ENCODE results near the gene HAO1. TPM values are rescaled to one million over a fixed set of nuclear protein-coding genes. Genes with fewer than 3 reads are reported as not detected.

HAO1 gene
- total and polyA plus RNA-seq, 9 of the 15 experiments (the other 6 are each of a cell fraction or from before 2014, with no cell fraction given): not detected

DNA sequence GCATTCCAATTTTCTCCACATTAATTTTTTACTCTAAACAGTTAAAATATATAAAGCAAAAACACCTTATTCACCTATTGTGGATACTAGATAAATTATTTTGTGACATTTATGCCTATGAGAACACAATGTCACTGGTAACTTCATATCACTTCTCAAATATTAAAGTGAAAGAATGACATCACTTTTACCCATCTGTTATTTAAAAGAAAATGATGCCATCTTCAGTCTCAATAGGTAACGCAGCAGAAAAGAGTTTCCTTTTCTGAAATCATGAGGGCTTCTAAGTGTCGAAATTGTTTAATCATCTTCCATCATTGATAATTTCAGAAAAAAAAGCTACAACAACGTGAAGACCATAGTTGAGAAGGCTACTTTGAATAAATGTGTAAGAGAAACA, 2.9 kb downstream of the HAO1 start:
- ATAC-seq (no peak), FAIRE-seq (no peak), DNase-seq (ENCODE audit: extremely low read depth in 1 of 4, low spot score in 3 of 4) (no peak)
- Histone ChIP-seq H3K36me3 (ENCODE audit: control insufficient read depth, insufficient read depth, low read length) (no peaks in the 10 kb centered on the region), H4K20me1 (replicated peaks; ENCODE audit: control insufficient read depth, insufficient read depth, low read length) (no peaks in the 10 kb centered on the region), H3K9me1 (ENCODE audit: control insufficient read depth, insufficient read depth, low read length) (no peaks in the 10 kb centered on the region), H3K9me3 (replicated peaks; ENCODE audit: control insufficient read depth, insufficient read depth, low read depth, low read length) (no peaks in the 10 kb centered on the region), H3K27me3 (ENCODE audit: control insufficient read depth in 2 of 2, insufficient read depth in 2 of 2, low read length in 2 of 2) (no peaks in the 10 kb centered on the region), H3K4me2 (ENCODE audit: insufficient read depth, low read length) (no peak overlapping the region), H3K4me1 (replicated peaks in 1 of 2; ENCODE audit: control insufficient read depth in 2 of 2, insufficient read depth in 2 of 2, low read length in 2 of 2) (no peaks in the 10 kb centered on the region), H3K4me3 (no peak overlapping the region), H2AFZ (ENCODE audit: low read depth, low read length) (no peak overlapping the region), H3K79me2 (ENCODE audit: control insufficient read depth, insufficient read depth, low read length) (no peaks in the 10 kb centered on the region), H3K27ac (ENCODE audit: extremely low read depth, low read depth, low read length) (no peak overlapping the region), H3K9ac (ENCODE audit: insufficient read depth in 1 of 2, low read depth in 2 of 2, low read length in 2 of 2) (no peak overlapping the region)
- CTCF ChIA-PET (ENCODE audit: low intra/inter-chr PET ratio): interaction anchor here (1.9 kb wide), 1 partner anchor 785 kb away, joined by 4 read pairs; no protein-coding TSS in a partner anchor
- WGBS (ENCODE audit: insufficient coverage, low coverage, missing lambda C conversion rate): 0% methylated on average over 3 of the region's 3 CpGs
- no TSS peak for BruUV-seq (replicated peaks)
- in situ Hi-C loops (cut with MboI) (loop anchor here (25.0 kb wide), 1 partner anchor 775 kb away; no protein-coding TSS in a partner anchor), intact Hi-C loops (cut with micrococcal nuclease) (loop anchor here (2.0 to 5.0 kb wide), 3 partner anchors 95 to 785 kb away; no protein-coding TSS in a partner anchor)
- POLR2A ChIA-PET: no interaction called here
- TF ChIP-seq HMG20B (CRISPR knock-in tag; IDR thresholded peaks at IDR 0.05) (no peak), MTF1 (CRISPR knock-in tag; IDR thresholded peaks at IDR 0.05; ENCODE audit: borderline replicate concordance) (no peak), ZNF263 (CRISPR knock-in tag; IDR thresholded peaks at IDR 0.05; ENCODE audit: borderline replicate concordance) (no peak), KAT2B (IDR thresholded peaks at IDR 0.05; ENCODE audit: low read depth, low read length) (no peak), GTF2E2 (tag; IDR thresholded peaks at IDR 0.05) (no peak), ZBTB17 (CRISPR knock-in tag; IDR thresholded peaks at IDR 0.05) (no peak), EHMT2 (IDR thresholded peaks at IDR 0.05) (no peak), TRIM24 (IDR thresholded peaks at IDR 0.05) (no peak), JUNB (CRISPR knock-in tag; conservative IDR thresholded peaks at IDR 0.05) (no peak), CHD4 (IDR thresholded peaks at IDR 0.05; ENCODE audit: insufficient read depth, insufficient replicate concordance, low read depth, low read length, poor library complexity, severe bottlenecking) (no peak), SUPT5H (IDR thresholded peaks at IDR 0.05) (no peak)
- TF ChIP-seq, protein P1, sequence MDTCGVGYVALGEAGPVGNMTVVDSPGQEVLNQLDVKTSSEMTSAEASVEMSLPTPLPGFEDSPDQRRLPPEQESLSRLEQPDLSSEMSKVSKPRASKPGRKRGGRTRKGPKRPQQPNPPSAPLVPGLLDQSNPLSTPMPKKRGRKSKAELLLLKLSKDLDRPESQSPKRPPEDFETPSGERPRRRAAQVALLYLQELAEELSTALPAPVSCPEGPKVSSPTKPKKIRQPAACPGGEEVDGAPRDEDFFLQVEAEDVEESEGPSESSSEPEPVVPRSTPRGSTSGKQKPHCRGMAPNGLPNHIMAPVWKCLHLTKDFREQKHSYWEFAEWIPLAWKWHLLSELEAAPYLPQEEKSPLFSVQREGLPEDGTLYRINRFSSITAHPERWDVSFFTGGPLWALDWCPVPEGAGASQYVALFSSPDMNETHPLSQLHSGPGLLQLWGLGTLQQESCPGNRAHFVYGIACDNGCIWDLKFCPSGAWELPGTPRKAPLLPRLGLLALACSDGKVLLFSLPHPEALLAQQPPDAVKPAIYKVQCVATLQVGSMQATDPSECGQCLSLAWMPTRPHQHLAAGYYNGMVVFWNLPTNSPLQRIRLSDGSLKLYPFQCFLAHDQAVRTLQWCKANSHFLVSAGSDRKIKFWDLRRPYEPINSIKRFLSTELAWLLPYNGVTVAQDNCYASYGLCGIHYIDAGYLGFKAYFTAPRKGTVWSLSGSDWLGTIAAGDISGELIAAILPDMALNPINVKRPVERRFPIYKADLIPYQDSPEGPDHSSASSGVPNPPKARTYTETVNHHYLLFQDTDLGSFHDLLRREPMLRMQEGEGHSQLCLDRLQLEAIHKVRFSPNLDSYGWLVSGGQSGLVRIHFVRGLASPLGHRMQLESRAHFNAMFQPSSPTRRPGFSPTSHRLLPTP (IDR thresholded peaks at IDR 0.05; ENCODE audit: borderline replicate concordance, extremely low read depth, insufficient read length): no peak
- TF ChIP-seq, protein P2, sequence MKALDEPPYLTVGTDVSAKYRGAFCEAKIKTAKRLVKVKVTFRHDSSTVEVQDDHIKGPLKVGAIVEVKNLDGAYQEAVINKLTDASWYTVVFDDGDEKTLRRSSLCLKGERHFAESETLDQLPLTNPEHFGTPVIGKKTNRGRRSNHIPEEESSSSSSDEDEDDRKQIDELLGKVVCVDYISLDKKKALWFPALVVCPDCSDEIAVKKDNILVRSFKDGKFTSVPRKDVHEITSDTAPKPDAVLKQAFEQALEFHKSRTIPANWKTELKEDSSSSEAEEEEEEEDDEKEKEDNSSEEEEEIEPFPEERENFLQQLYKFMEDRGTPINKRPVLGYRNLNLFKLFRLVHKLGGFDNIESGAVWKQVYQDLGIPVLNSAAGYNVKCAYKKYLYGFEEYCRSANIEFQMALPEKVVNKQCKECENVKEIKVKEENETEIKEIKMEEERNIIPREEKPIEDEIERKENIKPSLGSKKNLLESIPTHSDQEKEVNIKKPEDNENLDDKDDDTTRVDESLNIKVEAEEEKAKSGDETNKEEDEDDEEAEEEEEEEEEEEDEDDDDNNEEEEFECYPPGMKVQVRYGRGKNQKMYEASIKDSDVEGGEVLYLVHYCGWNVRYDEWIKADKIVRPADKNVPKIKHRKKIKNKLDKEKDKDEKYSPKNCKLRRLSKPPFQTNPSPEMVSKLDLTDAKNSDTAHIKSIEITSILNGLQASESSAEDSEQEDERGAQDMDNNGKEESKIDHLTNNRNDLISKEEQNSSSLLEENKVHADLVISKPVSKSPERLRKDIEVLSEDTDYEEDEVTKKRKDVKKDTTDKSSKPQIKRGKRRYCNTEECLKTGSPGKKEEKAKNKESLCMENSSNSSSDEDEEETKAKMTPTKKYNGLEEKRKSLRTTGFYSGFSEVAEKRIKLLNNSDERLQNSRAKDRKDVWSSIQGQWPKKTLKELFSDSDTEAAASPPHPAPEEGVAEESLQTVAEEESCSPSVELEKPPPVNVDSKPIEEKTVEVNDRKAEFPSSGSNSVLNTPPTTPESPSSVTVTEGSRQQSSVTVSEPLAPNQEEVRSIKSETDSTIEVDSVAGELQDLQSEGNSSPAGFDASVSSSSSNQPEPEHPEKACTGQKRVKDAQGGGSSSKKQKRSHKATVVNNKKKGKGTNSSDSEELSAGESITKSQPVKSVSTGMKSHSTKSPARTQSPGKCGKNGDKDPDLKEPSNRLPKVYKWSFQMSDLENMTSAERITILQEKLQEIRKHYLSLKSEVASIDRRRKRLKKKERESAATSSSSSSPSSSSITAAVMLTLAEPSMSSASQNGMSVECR (CRISPR knock-in tag; IDR thresholded peaks at IDR 0.05): no peak
- TF ChIP-seq, protein P3, sequence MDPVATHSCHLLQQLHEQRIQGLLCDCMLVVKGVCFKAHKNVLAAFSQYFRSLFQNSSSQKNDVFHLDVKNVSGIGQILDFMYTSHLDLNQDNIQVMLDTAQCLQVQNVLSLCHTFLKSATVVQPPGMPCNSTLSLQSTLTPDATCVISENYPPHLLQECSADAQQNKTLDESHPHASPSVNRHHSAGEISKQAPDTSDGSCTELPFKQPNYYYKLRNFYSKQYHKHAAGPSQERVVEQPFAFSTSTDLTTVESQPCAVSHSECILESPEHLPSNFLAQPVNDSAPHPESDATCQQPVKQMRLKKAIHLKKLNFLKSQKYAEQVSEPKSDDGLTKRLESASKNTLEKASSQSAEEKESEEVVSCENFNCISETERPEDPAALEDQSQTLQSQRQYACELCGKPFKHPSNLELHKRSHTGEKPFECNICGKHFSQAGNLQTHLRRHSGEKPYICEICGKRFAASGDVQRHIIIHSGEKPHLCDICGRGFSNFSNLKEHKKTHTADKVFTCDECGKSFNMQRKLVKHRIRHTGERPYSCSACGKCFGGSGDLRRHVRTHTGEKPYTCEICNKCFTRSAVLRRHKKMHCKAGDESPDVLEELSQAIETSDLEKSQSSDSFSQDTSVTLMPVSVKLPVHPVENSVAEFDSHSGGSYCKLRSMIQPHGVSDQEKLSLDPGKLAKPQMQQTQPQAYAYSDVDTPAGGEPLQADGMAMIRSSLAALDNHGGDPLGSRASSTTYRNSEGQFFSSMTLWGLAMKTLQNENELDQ (CRISPR knock-in tag; IDR thresholded peaks at IDR 0.05; ENCODE audit: borderline replicate concordance): no peak

All from K562 (cell line).